Left forelimb (tissue), 1 donor: ENCODE measurements around the gene PPP1R1B.

Experiments
- DNase-seq: peaks from one replicate; pipeline ENCODE4 v3.0.0-alpha.2; 2018; ENCODE audit warnings: low spot score

The PPP1R1B gene

GRCh38 chr17:39653662-39654331 lies 27.0 kb downstream of the PPP1R1B start:
- no peak for DNase-seq

- DNase-seq = no peak
Measured at GRCh38 chr17:39655105-39655504, 28.4 kb downstream of the PPP1R1B start.

GRCh38 chr17:39658346-39658745 lies 31.6 kb downstream of the PPP1R1B start:
- no peak for DNase-seq

- DNase-seq = no peak
Measured at GRCh38 chr17:39658760-39659159, 32.0 kb downstream of the PPP1R1B start.

DNA sequence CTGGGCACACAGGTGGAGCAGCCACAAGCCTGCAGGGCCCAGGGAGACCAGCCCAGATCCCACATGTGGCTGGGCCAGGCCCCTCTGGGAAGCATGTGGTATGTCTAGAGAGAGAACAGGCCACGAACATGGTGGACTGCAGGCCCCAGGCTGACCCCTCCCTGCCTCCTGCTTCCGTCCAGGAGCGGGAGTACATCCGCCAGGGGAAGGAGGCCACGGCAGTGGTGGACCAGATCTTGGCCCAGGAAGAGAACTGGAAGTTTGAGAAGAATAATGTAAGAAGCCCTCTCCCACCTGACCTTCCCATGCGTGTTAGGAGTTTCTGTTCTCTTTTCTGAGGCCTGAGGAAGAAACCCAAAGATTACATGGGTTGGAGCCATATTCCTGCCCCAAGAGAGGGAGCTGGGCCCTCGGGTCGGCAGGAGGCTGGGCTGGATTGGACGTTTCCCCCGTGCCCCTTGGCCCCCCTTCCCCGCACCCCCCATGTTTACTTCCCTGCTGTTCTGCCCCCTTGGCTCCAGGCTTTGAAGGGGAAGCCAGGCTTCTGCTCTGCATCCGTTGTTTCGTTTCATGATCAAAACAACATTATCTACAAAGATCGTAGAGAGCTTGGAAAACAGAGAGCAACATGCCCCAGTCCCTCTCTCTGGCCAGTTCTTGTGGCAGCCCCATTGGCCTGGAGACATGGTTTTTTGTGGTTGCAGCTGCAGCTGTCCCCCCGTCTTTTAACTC lies 32.7 kb downstream of the PPP1R1B start:
- no peak for DNase-seq

DNA sequence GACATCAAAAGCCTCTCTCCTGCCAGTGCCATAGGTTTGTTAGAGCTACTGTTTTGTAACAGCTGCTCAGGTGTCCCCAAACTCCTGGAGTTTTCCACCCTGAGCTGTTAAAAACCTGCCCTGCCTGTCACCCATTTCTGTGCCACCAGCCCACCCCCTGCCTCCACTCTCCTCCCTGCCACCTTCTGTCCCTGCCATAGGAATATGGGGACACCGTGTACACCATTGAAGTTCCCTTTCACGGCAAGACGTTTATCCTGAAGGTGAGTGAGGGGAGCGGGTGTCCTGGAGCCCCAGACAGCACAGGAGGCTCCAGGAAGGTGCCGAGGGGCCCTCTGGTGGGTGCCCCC lies 33.2 kb downstream of the PPP1R1B start:
- DNase-seq = no peak

GRCh38 chr17:39660397-39661385 lies 33.9 kb downstream of the PPP1R1B start:
- DNase-seq = peak; percentile 58

GRCh38 chr17:39661744-39662541 lies 35.2 kb downstream of the PPP1R1B start:
- peak; percentile 55 for DNase-seq

- peak; percentile 56 for DNase-seq
Measured at GRCh38 chr17:39662551-39663339, 36.0 kb downstream of the PPP1R1B start.

GRCh38 chr17:39663340-39663687 lies 36.6 kb downstream of the PPP1R1B start:
- DNase-seq = no peak

DNA sequence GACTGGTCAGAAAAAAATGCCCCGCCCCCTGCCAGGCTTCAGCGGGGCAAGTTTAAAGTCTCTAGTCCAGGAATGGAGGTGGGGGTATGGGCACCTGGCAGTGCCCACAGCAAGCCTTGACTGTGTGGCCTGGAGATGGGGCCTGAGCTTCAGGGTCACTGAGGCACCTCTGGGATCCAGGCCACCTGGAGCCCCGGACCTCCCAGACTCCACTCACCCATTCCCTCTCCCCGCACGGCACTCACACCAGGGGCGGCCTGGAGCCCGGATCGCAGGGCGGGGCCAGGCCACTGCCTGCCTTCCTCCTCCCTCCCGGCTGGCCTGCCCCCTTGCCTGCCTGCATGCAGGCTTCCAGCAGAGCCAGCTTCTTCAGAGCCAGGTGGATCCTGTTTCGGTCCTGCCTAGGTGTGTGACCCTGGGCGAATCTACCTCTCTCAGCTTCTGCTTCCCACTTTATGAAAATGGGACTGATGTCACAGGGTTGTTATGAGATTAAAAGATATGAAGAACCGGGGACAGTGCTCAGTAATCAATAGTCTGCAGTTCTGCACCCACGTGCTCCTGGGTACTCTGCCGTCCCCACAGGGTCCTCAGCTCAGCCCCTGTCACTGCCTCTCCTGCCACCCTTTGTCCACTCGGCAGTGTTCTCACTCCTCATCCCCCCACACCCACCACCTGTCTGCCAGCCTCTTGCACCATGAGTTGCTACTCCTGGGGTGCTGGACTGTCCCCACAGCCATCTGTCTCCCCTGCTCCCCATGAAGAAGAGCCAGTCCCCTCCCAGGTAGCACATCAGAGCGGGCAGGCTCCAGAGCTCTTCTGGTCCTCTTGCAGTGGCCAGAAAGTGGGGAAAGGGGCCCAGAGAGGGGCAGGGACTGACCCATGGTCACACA lies 37.2 kb downstream of the PPP1R1B start:
- peak; percentile 55 for DNase-seq

GRCh38 chr17:39664581-39665561 lies 38.1 kb downstream of the PPP1R1B start, which contains the start of gene TCAP:
TCAP (plus strand) TSS chr17:39665349; CDS start chr17:39665360, 11 bp downstream.
- peak; percentile 59 for DNase-seq

- DNase-seq = peak; percentile 64
Measured at GRCh38 chr17:39665642-39666224, 39.0 kb downstream of the PPP1R1B start.

DNA sequence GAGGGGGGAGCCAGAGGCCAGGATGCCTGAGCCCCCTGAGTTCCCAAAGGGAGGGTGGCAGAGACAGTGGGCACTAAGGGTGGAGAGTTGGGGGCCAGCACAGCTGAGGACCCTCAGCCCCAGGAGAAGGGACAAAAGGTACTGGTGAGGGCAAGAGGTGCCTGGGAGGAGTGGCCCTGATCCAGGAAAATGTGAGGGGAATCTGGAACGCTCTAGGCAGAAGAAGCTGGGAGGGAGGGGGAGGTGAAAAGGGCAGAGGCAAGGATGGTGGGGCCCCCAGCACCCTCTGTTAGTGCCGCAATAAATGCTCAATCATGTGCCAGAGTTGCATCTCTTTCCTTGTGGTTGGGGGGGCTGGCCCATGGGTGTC lies 39.5 kb downstream of the PPP1R1B start:
- no peak for DNase-seq

GRCh38 chr17:39666601-39667261 lies 40.0 kb downstream of the PPP1R1B start:
- peak; percentile 63 for DNase-seq

GRCh38 chr17:39667262-39667944 lies 40.7 kb downstream of the PPP1R1B start:
- peak; percentile 64 for DNase-seq
